ENCODE data around the gene FRMPD2.

DNA sequence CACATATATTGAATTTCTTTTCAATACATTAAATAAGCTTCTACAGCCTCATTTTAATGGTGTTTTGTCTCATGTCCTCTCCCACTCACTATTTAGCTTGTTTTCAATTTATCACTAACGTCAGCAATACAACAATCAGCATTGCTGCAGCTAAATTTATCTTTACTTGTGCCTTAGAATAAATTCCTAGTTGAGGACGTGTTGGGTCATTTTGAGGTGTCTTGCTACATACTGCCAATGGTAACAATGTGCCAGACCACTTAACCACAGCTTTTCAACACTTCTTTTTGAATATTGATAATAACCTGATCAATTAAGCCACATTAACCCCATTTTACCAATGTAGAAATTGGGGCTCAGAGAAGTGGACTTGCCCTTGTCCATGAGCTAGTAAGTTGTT, 26.0 kb downstream of the FRMPD2 start:
- TF ChIP-seq, protein P1, sequence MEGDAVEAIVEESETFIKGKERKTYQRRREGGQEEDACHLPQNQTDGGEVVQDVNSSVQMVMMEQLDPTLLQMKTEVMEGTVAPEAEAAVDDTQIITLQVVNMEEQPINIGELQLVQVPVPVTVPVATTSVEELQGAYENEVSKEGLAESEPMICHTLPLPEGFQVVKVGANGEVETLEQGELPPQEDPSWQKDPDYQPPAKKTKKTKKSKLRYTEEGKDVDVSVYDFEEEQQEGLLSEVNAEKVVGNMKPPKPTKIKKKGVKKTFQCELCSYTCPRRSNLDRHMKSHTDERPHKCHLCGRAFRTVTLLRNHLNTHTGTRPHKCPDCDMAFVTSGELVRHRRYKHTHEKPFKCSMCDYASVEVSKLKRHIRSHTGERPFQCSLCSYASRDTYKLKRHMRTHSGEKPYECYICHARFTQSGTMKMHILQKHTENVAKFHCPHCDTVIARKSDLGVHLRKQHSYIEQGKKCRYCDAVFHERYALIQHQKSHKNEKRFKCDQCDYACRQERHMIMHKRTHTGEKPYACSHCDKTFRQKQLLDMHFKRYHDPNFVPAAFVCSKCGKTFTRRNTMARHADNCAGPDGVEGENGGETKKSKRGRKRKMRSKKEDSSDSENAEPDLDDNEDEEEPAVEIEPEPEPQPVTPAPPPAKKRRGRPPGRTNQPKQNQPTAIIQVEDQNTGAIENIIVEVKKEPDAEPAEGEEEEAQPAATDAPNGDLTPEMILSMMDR (IDR thresholded peaks at IDR 0.05) = no peak
- no peak for TF ChIP-seq POLR2A (IDR thresholded peaks at IDR 0.05)
